ENCODE results near the gene ATRNL1.
A peak's percentile ranks its signal among the peaks of the same experiment; 100 is the strongest.

The ATRNL1 gene

GRCh38 chr10:115093286-115093775 is at the start of gene ATRNL1:
Gene ATRNL1, plus strand, starts transcription at chr10:115093365. Its CDS starts 386 bp downstream, at chr10:115093751.
- DNase-seq: peak in 1 of 2 donors; percentile 3

- no peak for DNase-seq
Observed at GRCh38 chr10:115043719-115044118, 49.4 kb upstream of the ATRNL1 start.

GRCh38 chr10:115044891-115045290 is 48.3 kb upstream of the ATRNL1 start:
- no peak for DNase-seq

- no peak for DNase-seq
Observed at GRCh38 chr10:115045499-115045898, 47.7 kb upstream of the ATRNL1 start.

GRCh38 chr10:115046686-115047236 is 46.4 kb upstream of the ATRNL1 start:
- no peak for DNase-seq

- no peak for DNase-seq
Observed at GRCh38 chr10:115047705-115048104, 45.5 kb upstream of the ATRNL1 start.

GRCh38 chr10:115049318-115049717 is 43.8 kb upstream of the ATRNL1 start:
- DNase-seq: no peak

- no peak for DNase-seq
Observed at GRCh38 chr10:115049960-115050359, 43.2 kb upstream of the ATRNL1 start.

GRCh38 chr10:115050375-115051010 is 42.7 kb upstream of the ATRNL1 start:
- DNase-seq: no peak

GRCh38 chr10:115051216-115051615 is 41.9 kb upstream of the ATRNL1 start:
- DNase-seq: no peak

GRCh38 chr10:115052226-115052625 is 40.9 kb upstream of the ATRNL1 start:
- DNase-seq: no peak

GRCh38 chr10:115052728-115053127 is 40.4 kb upstream of the ATRNL1 start:
- no peak for DNase-seq

GRCh38 chr10:115056186-115056585 is 37.0 kb upstream of the ATRNL1 start:
- no peak for DNase-seq

- DNase-seq: no peak
Observed at GRCh38 chr10:115059301-115059898, 33.8 kb upstream of the ATRNL1 start.

GRCh38 chr10:115063701-115064658 is 29.2 kb upstream of the ATRNL1 start:
- DNase-seq: no peak

- no peak for DNase-seq
Observed at GRCh38 chr10:115065801-115066200, 27.4 kb upstream of the ATRNL1 start.

GRCh38 chr10:115066528-115066927 is 26.6 kb upstream of the ATRNL1 start:
- DNase-seq: no peak

- no peak for DNase-seq
Observed at GRCh38 chr10:115073796-115074195, 19.4 kb upstream of the ATRNL1 start.

GRCh38 chr10:115082506-115082905 is 10.7 kb upstream of the ATRNL1 start:
- no peak for DNase-seq

GRCh38 chr10:115084277-115084850 is 8.8 kb upstream of the ATRNL1 start:
- no peak for DNase-seq

- DNase-seq: no peak
Observed at GRCh38 chr10:115091161-115091560, 2.0 kb upstream of the ATRNL1 start.

- DNase-seq: no peak
Observed at GRCh38 chr10:115092258-115092554, 959 bp upstream of the ATRNL1 start.
